ACHN (cell line): ENCODE data around the gene IRGC.

Experiments
- DNase-seq: peaks from one replicate; pipeline ENCODE4 v3.0.0-alpha.2; 2015
- in situ Hi-C: cut with HindIII; loops from 2 replicates; pipeline ENCODE4 v1.10.0; 2017; ENCODE audit warnings: low sequenced_read_pairs, low pct_ligation_motif_present, low pct_unique_long_range_greater_than_20kb

Gene IRGC

GRCh38 chr19:43767818-43768217 is 51.9 kb downstream of the IRGC start:
- DNase-seq = no peak
- in situ Hi-C loops = no loop called here

GRCh38 chr19:43768273-43769050 is 52.6 kb downstream of the IRGC start:
- in situ Hi-C loops = no loop called here
- DNase-seq = no peak

- in situ Hi-C loops = no loop called here
- DNase-seq = no peak
These were observed 53.4 kb downstream of the IRGC start for GRCh38 chr19:43769256-43769655.
